Suprapubic skin (tissue), 4 donors: Measurements from ENCODE around the gene C11orf21.

ENCODE experiments used
- EP300 ChIP-seq: sonication (generic); formaldehyde crosslinking; IDR thresholded peaks from one replicate; pipeline ENCODE4 v1.6.1; 2017; ENCODE audit warnings: antibody characterized with exemption
- POLR2A ChIP-seq, 2 donors: fragments of 450-650 bp; IDR thresholded peaks; one replicate each; pipeline ENCODE4 v1.6.1; 2017; ENCODE audit warnings: antibody characterized with exemption in 2 of 2, mild to moderate bottlenecking in 2 of 2, moderate library complexity in 2 of 2
- POLR2AphosphoS5 ChIP-seq, 3 donors: sonication (generic); formaldehyde crosslinking; IDR thresholded peaks; one replicate each; pipeline ENCODE4 v1.6.1; 2017; ENCODE audit warnings: antibody characterized with exemption in 3 of 3
- TF ChIP-seq, protein P1 (sequence below), 2 donors: fragments of 200-600 bp in 1 of 2; fragments of 450-650 bp in 1 of 2; sonication (generic) in 1 of 2; IDR thresholded peaks; one replicate each; pipeline ENCODE4 v1.5.1; 2016 to 2019; ENCODE audit warnings: antibody characterized with exemption in 2 of 2, mild to moderate bottlenecking in 1 of 2, moderate library complexity in 1 of 2

DNA sequence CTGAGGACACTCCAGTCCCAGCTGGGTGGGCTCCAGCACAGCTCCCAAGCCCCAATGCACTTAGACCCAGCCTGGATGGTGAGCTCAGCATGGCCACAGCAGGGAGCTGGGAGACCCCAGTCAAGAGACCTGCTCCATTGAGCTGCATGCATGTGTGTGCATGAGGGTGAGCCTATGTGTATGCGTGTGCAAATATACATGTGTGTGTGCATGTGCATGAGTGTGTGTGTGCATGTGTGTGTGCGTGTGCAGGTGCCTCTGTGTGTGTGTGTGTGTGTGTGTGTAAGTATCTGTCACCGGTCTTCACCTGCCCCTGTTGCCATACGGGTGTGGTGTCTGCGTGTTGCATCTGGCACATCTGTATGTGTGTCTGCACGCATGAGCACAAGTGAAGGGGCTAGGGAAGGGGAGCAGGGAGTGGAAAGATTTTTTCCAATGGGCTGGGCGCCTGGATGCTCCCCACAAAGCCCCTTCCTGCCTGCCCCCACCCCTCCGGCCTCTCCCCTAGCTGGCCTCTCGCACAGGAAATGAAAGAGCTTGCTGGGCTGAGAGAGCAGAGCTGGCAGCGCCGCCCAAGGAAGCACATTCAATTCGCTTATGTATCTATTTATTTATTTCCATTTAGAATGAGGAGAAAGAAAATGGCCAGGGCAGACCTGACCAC lies 4.2 kb upstream of the C11orf21 start:
- no peak for TF ChIP-seq POLR2AphosphoS5 (IDR thresholded peaks at IDR 0.05)
- TF ChIP-seq, protein P1, sequence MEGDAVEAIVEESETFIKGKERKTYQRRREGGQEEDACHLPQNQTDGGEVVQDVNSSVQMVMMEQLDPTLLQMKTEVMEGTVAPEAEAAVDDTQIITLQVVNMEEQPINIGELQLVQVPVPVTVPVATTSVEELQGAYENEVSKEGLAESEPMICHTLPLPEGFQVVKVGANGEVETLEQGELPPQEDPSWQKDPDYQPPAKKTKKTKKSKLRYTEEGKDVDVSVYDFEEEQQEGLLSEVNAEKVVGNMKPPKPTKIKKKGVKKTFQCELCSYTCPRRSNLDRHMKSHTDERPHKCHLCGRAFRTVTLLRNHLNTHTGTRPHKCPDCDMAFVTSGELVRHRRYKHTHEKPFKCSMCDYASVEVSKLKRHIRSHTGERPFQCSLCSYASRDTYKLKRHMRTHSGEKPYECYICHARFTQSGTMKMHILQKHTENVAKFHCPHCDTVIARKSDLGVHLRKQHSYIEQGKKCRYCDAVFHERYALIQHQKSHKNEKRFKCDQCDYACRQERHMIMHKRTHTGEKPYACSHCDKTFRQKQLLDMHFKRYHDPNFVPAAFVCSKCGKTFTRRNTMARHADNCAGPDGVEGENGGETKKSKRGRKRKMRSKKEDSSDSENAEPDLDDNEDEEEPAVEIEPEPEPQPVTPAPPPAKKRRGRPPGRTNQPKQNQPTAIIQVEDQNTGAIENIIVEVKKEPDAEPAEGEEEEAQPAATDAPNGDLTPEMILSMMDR (IDR thresholded peaks at IDR 0.05): no peak
- no peak for TF ChIP-seq POLR2A (IDR thresholded peaks at IDR 0.05)
- no peak for TF ChIP-seq EP300
